GM12878 (cell line): Measurements from ENCODE around the gene CCDC3. TPM values are rescaled to one million over a fixed set of nuclear protein-coding genes. Genes with fewer than 3 reads are reported as not detected.

Source experiments
- ATAC-seq: fragments of 200-7000 bp; cut with Tn5 transposase; 3 replicates; pipeline ENCODE4 v1.9.1; 2020; ENCODE audit warnings: mild to moderate bottlenecking, moderate library complexity
- BruUV-seq: library from RNA; stranded (reverse); fragments of 400-500 nt; replicated peaks from 2 replicates; lab custom pipeline; 2021; lab: Mats Ljungman, UMichigan
- CTCF ChIA-PET: fragments of 300-600 bp; sonication (Branson Sonifier 250); formaldehyde crosslinking; extraction: SDS; loops from one replicate; lab custom pipeline; 2021; ENCODE audit warnings: inconsistent platforms; lab: Yijun Ruan, JAX
- POLR2A ChIA-PET: fragments of 350-600 bp; formaldehyde crosslinking; extraction: SDS; loops from one replicate; lab custom pipeline; 2021; ENCODE audit warnings: inconsistent platforms; lab: Charles Lee
- RAD21 ChIA-PET: fragments of 300-600 bp; sonication (Branson Sonifier 250); formaldehyde crosslinking; loops from one replicate; lab custom pipeline; 2023; ENCODE audit warnings: antibody characterized with exemption; ENCODE audit not compliant: unreplicated experiment; lab: Charles Lee
- SMC1A ChIA-PET: fragments of 300-600 bp; sonication (Branson Sonifier 250); formaldehyde crosslinking; loops from one replicate; lab custom pipeline; 2023; ENCODE audit not compliant: unreplicated experiment, uncharacterized antibody; lab: Charles Lee
- DNase-seq: peaks from one replicate; pipeline ENCODE4 v3.0.0-alpha.2; 2011; ENCODE audit warnings: low read depth, low spot score
- FAIRE-seq: peaks from 3 replicates; lab custom pipeline; 2011; peaks lifted over from hg19 to GRCh38; lab: Jason Lieb, UNC
- H2AFZ ChIP-seq: 2 replicates; pipeline ENCODE4 v1.6.0; 2011; ENCODE audit warnings: low read depth, low read length, control low read depth; ENCODE audit not compliant: control insufficient read depth
- H3K27ac ChIP-seq: 2 replicates; pipeline ENCODE4 v1.5.1; 2011; ENCODE audit warnings: control low read depth; ENCODE audit not compliant: control insufficient read depth, insufficient read depth
- H3K27me3 ChIP-seq, 2 experiments: replicated peaks in 1 of 2; 2 replicates each; pipeline versions ENCODE4 v1.6.0 to v1.6.1; 2011; ENCODE audit warnings: low read length in 1 of 2; ENCODE audit not compliant: control insufficient read depth in 2 of 2, insufficient read depth in 2 of 2
- H3K36me3 ChIP-seq, 2 experiments: 2 replicates each; pipeline ENCODE4 v1.5.1; 2011; ENCODE audit warnings: low read length in 1 of 2; ENCODE audit not compliant: control insufficient read depth in 2 of 2, insufficient read depth in 2 of 2
- H3K4me1 ChIP-seq: 2 replicates; pipeline ENCODE4 v1.6.1; 2011; ENCODE audit warnings: mild to moderate bottlenecking, low read length, moderate library complexity, mixed read lengths; ENCODE audit not compliant: control insufficient read depth, insufficient read depth
- H3K4me2 ChIP-seq: 2 replicates; pipeline ENCODE4 v1.6.0; 2011; ENCODE audit warnings: control low read depth; ENCODE audit not compliant: control insufficient read depth, insufficient read depth
- H3K4me3 ChIP-seq: fragments of 200-600 bp; sonication (generic); 2 replicates; pipeline ENCODE4 v1.5.1; 2016
- H3K79me2 ChIP-seq: 2 replicates; pipeline ENCODE4 v1.6.0; 2011; ENCODE audit warnings: low read length; ENCODE audit not compliant: control insufficient read depth, insufficient read depth
- H3K9ac ChIP-seq: 2 replicates; pipeline ENCODE4 v1.8.0; 2011; ENCODE audit warnings: low read length, control low read depth, mixed read lengths; ENCODE audit not compliant: control insufficient read depth, insufficient read depth
- H3K9me3 ChIP-seq: replicated peaks from 3 replicates; pipeline ENCODE4 v1.5.1; 2011; ENCODE audit warnings: mild to moderate bottlenecking, low read length; ENCODE audit not compliant: control insufficient read depth, insufficient read depth
- H4K20me1 ChIP-seq: 2 replicates; pipeline ENCODE4 v1.6.0; 2011; ENCODE audit not compliant: control insufficient read depth, insufficient read depth
- BRCA1 ChIP-seq: IDR thresholded peaks from 2 replicates; pipeline ENCODE4 v1.6.1; 2011; ENCODE audit warnings: low read depth, low read length, improper control_type of control experiment
- CBX5 ChIP-seq: sonication (generic); IDR thresholded peaks from 2 replicates; pipeline ENCODE4 v1.6.1; 2016; ENCODE audit warnings: low read depth, moderate library complexity, mild to moderate bottlenecking, inconsistent platforms
- CHD2 ChIP-seq: IDR thresholded peaks from 2 replicates; pipeline ENCODE4 v1.6.1; 2011; ENCODE audit warnings: low read depth, low read length, improper control_type of control experiment, borderline replicate concordance
- HDAC2 ChIP-seq: fragments of 200-600 bp; sonication (generic); IDR thresholded peaks from 2 replicates; pipeline ENCODE4 v1.6.1; 2017
- JUNB ChIP-seq: IDR thresholded peaks from 2 replicates; pipeline ENCODE4 v1.6.1; 2016; ENCODE audit warnings: antibody characterized with exemption, mild to moderate bottlenecking
- JUND ChIP-seq: IDR thresholded peaks from 2 replicates; pipeline ENCODE4 v1.6.1; 2012; ENCODE audit warnings: low read depth, mild to moderate bottlenecking, low read length, improper control_type of control experiment, moderate library complexity
- KAT2A ChIP-seq: conservative IDR thresholded peaks from 2 replicates; pipeline ENCODE4 v1.6.1; 2011; ENCODE audit warnings: low read depth, low read length; ENCODE audit not compliant: control insufficient read depth
- PAX5 ChIP-seq: IDR thresholded peaks from 2 replicates; pipeline ENCODE4 v1.6.1; 2011; ENCODE audit warnings: low read depth, low read length, borderline replicate concordance
- SIX5 ChIP-seq: IDR thresholded peaks from 2 replicates; pipeline ENCODE4 v1.6.1; 2011; ENCODE audit warnings: mild to moderate bottlenecking, low read depth, low read length, moderate library complexity; ENCODE audit not compliant: severe bottlenecking
- TBL1XR1 ChIP-seq: IDR thresholded peaks from 2 replicates; pipeline ENCODE4 v1.6.1; 2012; ENCODE audit warnings: low read depth, low read length, improper control_type of control experiment
- WGBS: methylation state at CpG from one replicate; pipeline ENCODE4 v1.1.6; 2016; ENCODE audit warnings: low lambda C conversion rate; ENCODE audit not compliant: insufficient replicate concordance, insufficient coverage; ENCODE audit errors: missing lambda C conversion rate; 5-methylcytosine and 5-hydroxymethylcytosine counted together
- in situ Hi-C: fragments of 300-500 bp; cut with MboI; formaldehyde crosslinking; loops from 9 replicates; pipeline ENCODE4 v1.14.3; 2018; ENCODE audit warnings: mixed read lengths
- intact Hi-C: fragments of 100-400 bp; cut with micrococcal nuclease; formaldehyde crosslinking; loops from one replicate; pipeline ENCODE4 v1.14.2; 2022; ENCODE audit not compliant: unreplicated experiment
- polyA plus RNA-seq, 11 experiments: library from polyadenylated mRNA; depleted of rRNA in 4 of 11; unstranded in 6 of 11; stranded (reverse) in 5 of 11; fragments of >200 nt; fragmentation: Nextera tagmentation in 4 of 11; fragmentation: Illumina TruSeq in 1 of 11; extraction: Ambion mirVana in 4 of 11; extraction: Trizol in 1 of 11; gene quantifications; 1 replicate in 1 of 11; 2 replicates in 10 of 11; pipeline versions ENCODE4 v1.2.1 to v1.2.3, GENCODE V29; 2011 to 2016; ENCODE audit warnings: inconsistent platforms in 2 of 11, missing spikeins in 2 of 11, low read depth in 1 of 11
- total RNA-seq, 4 experiments: library from RNA; depleted of rRNA in 3 of 4; stranded (reverse); fragments of >200 nt in 3 of 4; fragmentation: Illumina TruSeq in 1 of 4; extraction: Trizol in 1 of 4; gene quantifications; 2 replicates each; pipeline versions ENCODE4 v1.2.1 to v1.2.3, GENCODE V29; 2013 to 2021
- TF ChIP-seq, protein P1 (sequence below): fragments of 450-650 bp; formaldehyde crosslinking; IDR thresholded peaks from 2 replicates; pipeline ENCODE4 v1.5.0; 2022; ENCODE audit warnings: mild to moderate bottlenecking, missing genetic modification characterization

CCDC3 gene
- total and polyA plus RNA-seq, 10 of the 15 experiments (the other 5 are each of a cell fraction or from before 2014, with no cell fraction given) = 0.08 TPM; not detected in 9

DNA sequence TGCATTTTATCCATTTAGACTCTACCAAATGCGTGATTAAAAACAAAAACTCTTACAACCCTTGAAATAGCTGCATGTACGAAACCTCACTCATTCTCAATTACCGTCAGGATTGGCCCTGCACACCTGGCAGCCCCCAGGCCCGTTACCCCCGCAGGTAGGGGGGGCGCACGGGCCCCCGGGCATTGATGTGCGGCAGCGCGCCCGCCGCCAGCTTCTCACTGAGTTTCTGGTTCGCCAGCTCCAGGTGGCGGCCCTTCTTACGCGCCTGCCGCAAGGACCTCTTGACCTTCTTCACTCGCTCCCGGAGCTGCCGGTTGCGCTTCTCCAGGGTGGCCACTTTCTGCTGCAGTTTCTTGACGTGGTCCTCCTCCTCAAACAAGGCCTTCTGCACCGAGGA lies 103.2 kb downstream of the CCDC3 start:
- Histone ChIP-seq H4K20me1 (no peaks in the 10 kb centered on the region), H3K4me2 (no peak overlapping the region), H3K4me3 (no peak overlapping the region), H3K4me1 (no peaks in the 10 kb centered on the region), H3K9ac (no peak overlapping the region), H2AFZ (no peak overlapping the region), H3K36me3 (no peaks in the 10 kb centered on the region), H3K27ac (no peak overlapping the region), H3K9me3 (no peaks in the 10 kb centered on the region; the same call in 2 of the 3 replicates), H3K79me2 (no peaks in the 10 kb centered on the region), H3K27me3 (no peaks in the 10 kb centered on the region)
- in situ Hi-C loops = no loop called here
- no peak for ATAC-seq
- RAD21 ChIA-PET = no interaction called here
- FAIRE-seq = no peak
- intact Hi-C loops = no loop called here
- TF ChIP-seq KAT2A (no peak), BRCA1 (no peak), SIX5 (no peak), JUND (no peak), PAX5 (no peak), CBX5 (no peak), CHD2 (no peak), JUNB (no peak), TBL1XR1 (no peak), HDAC2 (no peak)
- TF ChIP-seq, protein P1, sequence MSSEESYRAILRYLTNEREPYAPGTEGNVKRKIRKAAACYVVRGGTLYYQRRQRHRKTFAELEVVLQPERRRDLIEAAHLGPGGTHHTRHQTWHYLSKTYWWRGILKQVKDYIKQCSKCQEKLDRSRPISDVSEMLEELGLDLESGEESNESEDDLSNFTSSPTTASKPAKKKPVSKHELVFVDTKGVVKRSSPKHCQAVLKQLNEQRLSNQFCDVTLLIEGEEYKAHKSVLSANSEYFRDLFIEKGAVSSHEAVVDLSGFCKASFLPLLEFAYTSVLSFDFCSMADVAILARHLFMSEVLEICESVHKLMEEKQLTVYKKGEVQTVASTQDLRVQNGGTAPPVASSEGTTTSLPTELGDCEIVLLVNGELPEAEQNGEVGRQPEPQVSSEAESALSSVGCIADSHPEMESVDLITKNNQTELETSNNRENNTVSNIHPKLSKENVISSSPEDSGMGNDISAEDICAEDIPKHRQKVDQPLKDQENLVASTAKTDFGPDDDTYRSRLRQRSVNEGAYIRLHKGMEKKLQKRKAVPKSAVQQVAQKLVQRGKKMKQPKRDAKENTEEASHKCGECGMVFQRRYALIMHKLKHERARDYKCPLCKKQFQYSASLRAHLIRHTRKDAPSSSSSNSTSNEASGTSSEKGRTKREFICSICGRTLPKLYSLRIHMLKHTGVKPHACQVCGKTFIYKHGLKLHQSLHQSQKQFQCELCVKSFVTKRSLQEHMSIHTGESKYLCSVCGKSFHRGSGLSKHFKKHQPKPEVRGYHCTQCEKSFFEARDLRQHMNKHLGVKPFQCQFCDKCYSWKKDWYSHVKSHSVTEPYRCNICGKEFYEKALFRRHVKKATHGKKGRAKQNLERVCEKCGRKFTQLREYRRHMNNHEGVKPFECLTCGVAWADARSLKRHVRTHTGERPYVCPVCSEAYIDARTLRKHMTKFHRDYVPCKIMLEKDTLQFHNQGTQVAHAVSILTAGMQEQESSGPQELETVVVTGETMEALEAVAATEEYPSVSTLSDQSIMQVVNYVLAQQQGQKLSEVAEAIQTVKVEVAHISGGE (CRISPR knock-in tag) = no peak
- CTCF ChIA-PET = no interaction called here
- POLR2A ChIA-PET = no interaction called here
- no TSS peak for BruUV-seq
- SMC1A ChIA-PET = interaction anchor here (1.4 kb wide), 1 partner anchor 19 kb away, joined by 3 read pairs; no protein-coding TSS in a partner anchor
- 49% methylated on average over 24 of the region's 24 CpGs for WGBS
- DNase-seq = no peak
